ENCODE results near the gene WDR77.
A peak's percentile ranks its signal among the peaks of the same experiment; 100 is the strongest.

The WDR77 gene

DNA sequence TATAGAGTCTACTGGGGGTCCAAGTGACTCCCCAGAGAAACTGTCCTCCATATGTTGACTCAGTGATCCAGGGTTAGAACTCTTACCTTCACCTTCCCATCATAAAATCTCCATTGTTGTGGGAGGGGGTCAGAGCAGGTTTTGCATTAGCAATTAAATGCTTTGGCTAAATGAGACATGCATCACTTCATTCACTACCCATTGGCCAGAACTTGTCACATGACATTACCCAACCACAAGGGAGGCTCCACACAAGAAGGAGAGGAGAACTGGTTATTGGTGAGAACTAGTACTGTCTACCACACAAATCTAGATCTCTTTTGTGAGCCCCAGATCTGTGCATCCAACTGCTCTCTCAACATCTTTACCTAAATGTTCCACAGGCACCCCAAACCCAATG lies 20.5 kb upstream of the WDR77 start:
- DNase-seq (ENCODE audit: low read depth, low spot score), result no peak

- DNase-seq (ENCODE audit: low read depth, low spot score), result no peak
These were observed 19.7 kb upstream of the WDR77 start for GRCh38 chr1:111468717-111469100.

- no peak for DNase-seq (ENCODE audit: low read depth, low spot score)
These were observed 19.0 kb upstream of the WDR77 start for GRCh38 chr1:111467865-111468716.

DNA sequence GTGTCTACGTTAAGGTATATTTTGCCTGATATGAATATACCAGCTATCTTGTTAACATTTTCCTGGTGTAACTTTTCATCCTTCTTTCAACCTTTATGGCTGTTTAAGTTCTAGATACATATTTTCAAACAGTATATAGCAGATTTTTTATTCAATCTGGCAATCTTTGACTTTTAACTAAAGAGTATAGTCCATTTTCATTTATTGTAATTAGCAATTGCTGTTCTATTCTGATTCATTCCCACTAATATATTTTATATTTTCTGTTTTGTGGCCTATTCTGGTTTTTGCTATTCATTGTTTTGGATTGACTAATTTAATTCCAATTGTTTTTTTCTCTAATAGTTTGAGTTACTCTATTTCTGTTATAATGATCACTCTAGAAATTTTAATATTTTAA lies 17.4 kb upstream of the WDR77 start:
- DNase-seq (ENCODE audit: low read depth, low spot score), result no peak

GRCh38 chr1:111465754-111466153 lies 16.7 kb upstream of the WDR77 start:
- DNase-seq (ENCODE audit: low read depth, low spot score), result no peak

- no peak for DNase-seq (ENCODE audit: low read depth, low spot score)
These were observed 14.1 kb upstream of the WDR77 start for GRCh38 chr1:111463029-111463683.

GRCh38 chr1:111462370-111463028 lies 13.4 kb upstream of the WDR77 start:
- no peak for DNase-seq (ENCODE audit: low read depth, low spot score)

- no peak for DNase-seq (ENCODE audit: low read depth, low spot score)
These were observed 12.7 kb upstream of the WDR77 start for GRCh38 chr1:111461765-111462164.

DNA sequence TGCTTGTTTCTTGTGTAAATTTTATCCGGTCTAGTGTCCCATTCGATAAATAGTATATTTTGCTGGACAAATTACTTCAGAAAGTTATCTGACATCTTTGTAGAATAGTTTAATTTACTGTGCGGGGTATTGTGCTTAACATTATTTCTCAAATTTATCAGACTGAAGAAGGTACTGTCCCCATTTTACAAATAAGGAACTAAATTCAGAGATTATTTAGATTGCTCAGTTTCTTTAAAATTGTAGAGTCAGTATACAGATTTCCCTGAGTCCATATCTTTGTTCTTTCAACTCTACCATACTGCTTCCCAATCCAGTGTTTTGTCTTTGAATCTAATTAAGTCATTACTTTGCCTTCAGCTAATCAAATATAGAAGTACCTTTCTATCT lies 6.6 kb upstream of the WDR77 start:
- DNase-seq (ENCODE audit: low read depth, low spot score), result no peak

DNA sequence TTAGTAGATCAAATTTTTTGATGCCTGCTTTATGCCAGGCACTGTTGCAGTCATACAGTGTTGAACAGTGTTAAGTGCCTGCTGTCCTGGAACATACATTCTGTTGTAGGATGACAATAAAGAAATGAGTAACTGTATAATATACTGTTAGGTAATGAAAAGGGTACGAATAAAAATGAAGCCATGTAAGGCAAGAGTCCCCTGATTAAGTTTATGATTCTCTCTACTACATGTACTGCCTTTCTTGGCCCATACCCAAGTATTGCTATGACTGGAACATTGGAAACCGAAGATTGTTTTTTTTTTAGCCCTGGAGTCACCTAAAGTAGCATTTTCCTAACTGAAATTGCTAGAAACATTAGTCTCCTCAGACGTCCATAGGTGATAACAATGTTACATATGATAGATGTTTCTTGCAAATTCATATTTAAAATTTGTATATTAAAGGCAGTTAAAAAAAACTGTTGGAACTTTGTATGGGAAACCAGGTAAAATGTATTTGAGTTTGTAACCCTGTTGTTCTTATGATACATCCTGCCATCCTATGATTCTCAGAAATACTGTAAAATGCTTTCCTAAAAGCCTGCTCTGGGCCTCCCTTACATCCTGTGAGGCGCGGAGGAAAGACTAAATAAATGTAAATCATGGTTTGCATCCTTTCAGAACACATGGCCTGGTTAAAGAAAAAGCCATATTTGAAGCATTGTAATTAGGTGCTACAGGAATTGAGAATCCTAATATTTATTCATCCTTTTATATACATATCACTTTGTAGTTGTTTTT lies 6.0 kb upstream of the WDR77 start:
- no peak for DNase-seq (ENCODE audit: low read depth, low spot score)

- DNase-seq (ENCODE audit: low read depth, low spot score), result no peak
These were observed 4.7 kb upstream of the WDR77 start for GRCh38 chr1:111453706-111454105.

- DNase-seq (ENCODE audit: low read depth, low spot score), result no peak
These were observed 3.5 kb upstream of the WDR77 start for GRCh38 chr1:111452581-111452980.

DNA sequence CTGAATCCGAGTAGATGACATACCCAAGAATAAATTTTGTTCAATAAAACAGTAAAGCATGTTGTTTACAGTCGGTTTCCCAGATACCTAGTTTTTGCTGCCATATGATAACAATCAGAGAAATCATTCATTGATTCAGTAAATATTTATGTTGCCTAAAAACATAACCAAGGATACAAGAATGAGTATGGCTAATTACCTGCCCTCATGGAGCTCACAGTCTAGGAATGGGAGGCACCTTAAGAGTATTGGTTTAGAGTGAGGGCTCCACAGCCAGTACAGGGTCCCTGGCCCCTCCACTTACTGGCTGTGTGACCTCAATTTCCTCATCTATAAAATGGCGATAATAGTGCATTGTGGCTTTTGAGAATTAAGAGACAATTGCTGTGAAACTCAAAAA lies 1.1 kb upstream of the WDR77 start:
- DNase-seq (ENCODE audit: low read depth, low spot score), result no peak

GRCh38 chr1:111449703-111450017 lies 604 bp upstream of the WDR77 start:
- DNase-seq (ENCODE audit: low read depth, low spot score), result no peak

DNA sequence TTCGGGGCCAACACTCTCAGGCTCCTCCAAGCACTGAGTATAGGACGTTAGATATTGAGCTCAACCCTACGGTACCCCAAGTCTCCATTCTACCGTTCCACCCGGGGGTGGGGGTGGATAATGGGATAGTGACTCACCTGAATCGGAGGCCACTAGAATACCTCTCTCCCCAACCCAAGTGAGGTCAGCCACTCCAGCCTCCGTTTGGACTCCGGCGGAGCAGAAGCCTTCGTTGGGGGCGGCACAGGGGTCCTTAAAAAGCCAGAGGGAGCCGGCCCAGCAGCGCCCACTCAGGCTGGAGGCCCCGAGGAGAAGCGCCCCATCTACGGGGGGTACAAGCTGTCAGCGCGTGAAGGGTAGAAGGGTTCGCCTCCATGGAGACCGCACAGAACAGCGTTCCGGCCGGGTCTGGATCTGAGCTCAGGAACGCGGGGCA lies 556 bp downstream of the WDR77 start:
- peak; percentile 40 for DNase-seq (ENCODE audit: low read depth, low spot score)

DNA sequence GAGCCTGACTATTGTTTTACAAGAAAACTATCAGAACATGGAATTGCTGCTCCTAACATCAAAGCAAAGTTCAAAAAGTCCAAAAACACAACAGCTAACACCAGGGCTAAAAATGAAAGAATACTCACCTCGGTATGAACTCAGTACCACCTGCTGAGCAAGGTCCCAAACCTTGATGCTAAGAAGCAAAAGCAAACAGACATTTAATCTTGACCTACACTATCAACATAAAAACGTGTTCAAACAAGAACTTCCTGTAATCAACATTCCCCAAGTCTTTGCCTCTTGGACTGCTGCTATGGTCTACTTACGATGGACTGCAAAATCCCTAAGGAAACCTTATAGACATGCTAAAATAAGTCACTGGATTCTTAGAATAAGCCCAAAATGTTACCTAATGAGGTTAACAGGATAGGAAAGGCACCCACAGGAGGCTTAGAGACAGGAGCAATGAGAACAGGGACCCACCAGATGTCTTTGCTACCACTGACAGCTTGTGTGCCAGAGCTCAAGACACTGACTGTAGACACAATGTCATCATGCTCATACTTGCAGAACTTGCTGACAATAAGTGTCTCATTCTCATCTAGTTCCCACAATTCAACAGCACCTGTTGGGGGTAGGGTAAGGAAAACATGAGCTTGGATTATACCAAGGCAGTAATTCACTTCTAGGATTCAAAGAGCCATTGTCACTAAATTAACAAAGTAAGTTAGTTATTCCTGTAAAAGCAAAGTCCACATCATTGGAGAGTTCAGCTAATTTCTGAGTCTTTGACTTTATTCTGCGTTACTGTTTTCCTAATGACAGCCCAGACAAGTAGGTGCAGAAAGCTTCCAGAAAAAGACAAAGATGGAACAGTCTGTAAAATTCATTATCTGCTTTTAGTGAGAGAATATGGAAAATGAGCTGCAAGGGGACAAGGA lies 1.8 kb downstream of the WDR77 start:
- DNase-seq (ENCODE audit: low read depth, low spot score), result no peak

DNA sequence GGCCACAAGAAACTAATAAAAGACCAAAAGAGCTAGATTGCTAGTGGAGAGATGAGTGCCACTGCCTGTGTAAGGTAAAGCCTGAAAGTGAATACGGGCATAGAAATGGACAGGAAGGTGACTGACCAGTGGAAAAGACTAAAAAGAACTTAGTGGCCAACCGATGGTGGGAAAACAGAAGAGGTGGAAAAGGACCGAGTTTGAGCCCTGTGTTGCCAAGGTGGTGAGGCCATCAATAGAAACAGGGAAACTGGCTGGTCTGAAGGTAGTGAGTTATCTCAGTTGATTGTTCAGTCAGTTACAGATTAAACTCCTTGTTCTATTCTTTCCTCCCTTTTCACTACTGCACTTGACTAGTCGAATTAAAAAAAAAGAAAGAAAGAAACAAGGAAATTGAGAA lies 2.5 kb downstream of the WDR77 start:
- no peak for DNase-seq (ENCODE audit: low read depth, low spot score)

GRCh38 chr1:111444031-111444430 lies 5.0 kb downstream of the WDR77 start:
- no peak for DNase-seq (ENCODE audit: low read depth, low spot score)

GRCh38 chr1:111442457-111442856 lies 6.6 kb downstream of the WDR77 start:
- no peak for DNase-seq (ENCODE audit: low read depth, low spot score)

GRCh38 chr1:111441573-111442192 lies 7.4 kb downstream of the WDR77 start:
- DNase-seq (ENCODE audit: low read depth, low spot score), result peak; percentile 88

All from ELF-1 (cell line).